ENCODE results near the gene RHOU.

GRCh38 chr1:228772516-228773212 lies 37.4 kb downstream of the RHOU start:
- TF ChIP-seq CTCF (IDR thresholded peaks at IDR 0.05; ENCODE audit: low read depth, low read length): no peak
- TF ChIP-seq MYC (IDR thresholded peaks at IDR 0.05; ENCODE audit: low read depth, low read length): no peak
- no peak for TF ChIP-seq POLR2A (IDR thresholded peaks at IDR 0.05; ENCODE audit: extremely low read depth, insufficient read length)
- TF ChIP-seq, protein P1, sequence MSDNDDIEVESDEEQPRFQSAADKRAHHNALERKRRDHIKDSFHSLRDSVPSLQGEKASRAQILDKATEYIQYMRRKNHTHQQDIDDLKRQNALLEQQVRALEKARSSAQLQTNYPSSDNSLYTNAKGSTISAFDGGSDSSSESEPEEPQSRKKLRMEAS (IDR thresholded peaks at IDR 0.05; ENCODE audit: low read depth, low read length): no peak

Measured in NB4 (cell line).